Astrocyte (in vitro differentiated cells and primary cell): ENCODE measurements around the gene RNF207.

ENCODE experiments used
- EZH2 ChIP-seq: IDR thresholded peaks from 2 replicates; pipeline ENCODE4 v1.6.1; 2012; ENCODE audit warnings: mild to moderate bottlenecking, low read length, inconsistent platforms; ENCODE audit not compliant: insufficient read depth
- TF ChIP-seq, protein P1 (sequence below): IDR thresholded peaks from 2 replicates; pipeline ENCODE4 v1.5.1; 2011; ENCODE audit warnings: low read depth, mild to moderate bottlenecking, inconsistent platforms, low read length, moderate library complexity; ENCODE audit not compliant: insufficient read depth

DNA sequence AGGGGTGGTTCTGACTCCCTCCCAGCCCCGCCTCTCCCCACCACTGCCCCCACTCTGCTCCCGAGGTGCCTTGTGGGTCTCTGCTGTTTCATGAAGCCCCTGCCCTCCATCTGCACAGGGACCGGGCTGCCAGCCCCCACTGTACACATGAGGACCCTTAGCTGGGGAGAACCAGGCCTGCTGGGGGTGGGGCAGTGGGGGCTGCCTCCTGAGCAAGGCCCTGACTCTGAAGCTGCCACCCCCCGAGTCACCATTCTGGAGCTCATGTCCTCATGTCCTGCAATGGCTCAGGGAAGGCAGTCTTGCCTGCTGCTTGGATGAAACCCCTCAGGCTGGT, 46.4 kb downstream of the RNF207 start:
- TF ChIP-seq, protein P1, sequence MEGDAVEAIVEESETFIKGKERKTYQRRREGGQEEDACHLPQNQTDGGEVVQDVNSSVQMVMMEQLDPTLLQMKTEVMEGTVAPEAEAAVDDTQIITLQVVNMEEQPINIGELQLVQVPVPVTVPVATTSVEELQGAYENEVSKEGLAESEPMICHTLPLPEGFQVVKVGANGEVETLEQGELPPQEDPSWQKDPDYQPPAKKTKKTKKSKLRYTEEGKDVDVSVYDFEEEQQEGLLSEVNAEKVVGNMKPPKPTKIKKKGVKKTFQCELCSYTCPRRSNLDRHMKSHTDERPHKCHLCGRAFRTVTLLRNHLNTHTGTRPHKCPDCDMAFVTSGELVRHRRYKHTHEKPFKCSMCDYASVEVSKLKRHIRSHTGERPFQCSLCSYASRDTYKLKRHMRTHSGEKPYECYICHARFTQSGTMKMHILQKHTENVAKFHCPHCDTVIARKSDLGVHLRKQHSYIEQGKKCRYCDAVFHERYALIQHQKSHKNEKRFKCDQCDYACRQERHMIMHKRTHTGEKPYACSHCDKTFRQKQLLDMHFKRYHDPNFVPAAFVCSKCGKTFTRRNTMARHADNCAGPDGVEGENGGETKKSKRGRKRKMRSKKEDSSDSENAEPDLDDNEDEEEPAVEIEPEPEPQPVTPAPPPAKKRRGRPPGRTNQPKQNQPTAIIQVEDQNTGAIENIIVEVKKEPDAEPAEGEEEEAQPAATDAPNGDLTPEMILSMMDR, result no peak
- TF ChIP-seq EZH2, result no peak
